GM12878 (cell line): ENCODE measurements around the gene ADGRF4. TPM values are rescaled to one million over a fixed set of nuclear protein-coding genes. Genes with fewer than 3 reads are reported as not detected.

Experiments used
- ATAC-seq: fragments of 200-7000 bp; cut with Tn5 transposase; 3 replicates; pipeline ENCODE4 v1.9.1; 2020; ENCODE audit warnings: mild to moderate bottlenecking, moderate library complexity
- Bru-seq: library from RNA; stranded (reverse); fragments of 400-500 nt; gene quantifications from one replicate; lab custom pipeline; 2021; lab: Mats Ljungman, UMichigan
- BruChase-seq, 2 experiments: library from RNA; stranded (reverse); fragments of 400-500 nt; gene quantifications; one replicate each; lab custom pipeline; 2021; lab: Mats Ljungman, UMichigan
- BruUV-seq: library from RNA; stranded (reverse); fragments of 400-500 nt; replicated peaks from 2 replicates; lab custom pipeline; 2021; lab: Mats Ljungman, UMichigan
- CTCF ChIA-PET: fragments of 300-600 bp; sonication (Branson Sonifier 250); formaldehyde crosslinking; extraction: SDS; loops from one replicate; lab custom pipeline; 2021; ENCODE audit warnings: inconsistent platforms; lab: Yijun Ruan, JAX
- POLR2A ChIA-PET: fragments of 350-600 bp; formaldehyde crosslinking; extraction: SDS; loops from one replicate; lab custom pipeline; 2021; ENCODE audit warnings: inconsistent platforms; lab: Charles Lee
- RAD21 ChIA-PET: fragments of 300-600 bp; sonication (Branson Sonifier 250); formaldehyde crosslinking; loops from one replicate; lab custom pipeline; 2023; ENCODE audit warnings: antibody characterized with exemption; ENCODE audit not compliant: unreplicated experiment; lab: Charles Lee
- SMC1A ChIA-PET: fragments of 300-600 bp; sonication (Branson Sonifier 250); formaldehyde crosslinking; loops from one replicate; lab custom pipeline; 2023; ENCODE audit not compliant: unreplicated experiment, uncharacterized antibody; lab: Charles Lee
- DNase-seq: peaks from one replicate; pipeline ENCODE4 v3.0.0-alpha.2; 2011; ENCODE audit warnings: low read depth, low spot score
- FAIRE-seq: peaks from 3 replicates; lab custom pipeline; 2011; peaks lifted over from hg19 to GRCh38; lab: Jason Lieb, UNC
- H2AFZ ChIP-seq: 2 replicates; pipeline ENCODE4 v1.6.0; 2011; ENCODE audit warnings: low read depth, low read length, control low read depth; ENCODE audit not compliant: control insufficient read depth
- H3K27ac ChIP-seq: 2 replicates; pipeline ENCODE4 v1.5.1; 2011; ENCODE audit warnings: control low read depth; ENCODE audit not compliant: control insufficient read depth, insufficient read depth
- H3K27me3 ChIP-seq, 2 experiments: replicated peaks in 1 of 2; 2 replicates each; pipeline versions ENCODE4 v1.6.0 to v1.6.1; 2011; ENCODE audit warnings: low read length in 1 of 2; ENCODE audit not compliant: control insufficient read depth in 2 of 2, insufficient read depth in 2 of 2
- H3K36me3 ChIP-seq, 2 experiments: 2 replicates each; pipeline ENCODE4 v1.5.1; 2011; ENCODE audit warnings: low read length in 1 of 2; ENCODE audit not compliant: control insufficient read depth in 2 of 2, insufficient read depth in 2 of 2
- H3K4me1 ChIP-seq: 2 replicates; pipeline ENCODE4 v1.6.1; 2011; ENCODE audit warnings: mild to moderate bottlenecking, low read length, moderate library complexity, mixed read lengths; ENCODE audit not compliant: control insufficient read depth, insufficient read depth
- H3K4me2 ChIP-seq: 2 replicates; pipeline ENCODE4 v1.6.0; 2011; ENCODE audit warnings: control low read depth; ENCODE audit not compliant: control insufficient read depth, insufficient read depth
- H3K4me3 ChIP-seq: fragments of 200-600 bp; sonication (generic); 2 replicates; pipeline ENCODE4 v1.5.1; 2016
- H3K79me2 ChIP-seq: 2 replicates; pipeline ENCODE4 v1.6.0; 2011; ENCODE audit warnings: low read length; ENCODE audit not compliant: control insufficient read depth, insufficient read depth
- H3K9ac ChIP-seq: 2 replicates; pipeline ENCODE4 v1.8.0; 2011; ENCODE audit warnings: low read length, control low read depth, mixed read lengths; ENCODE audit not compliant: control insufficient read depth, insufficient read depth
- H3K9me3 ChIP-seq: replicated peaks from 3 replicates; pipeline ENCODE4 v1.5.1; 2011; ENCODE audit warnings: mild to moderate bottlenecking, low read length; ENCODE audit not compliant: control insufficient read depth, insufficient read depth
- H4K20me1 ChIP-seq: 2 replicates; pipeline ENCODE4 v1.6.0; 2011; ENCODE audit not compliant: control insufficient read depth, insufficient read depth
- WGBS: methylation state at CpG from one replicate; pipeline ENCODE4 v1.1.6; 2016; ENCODE audit warnings: low lambda C conversion rate; ENCODE audit not compliant: insufficient replicate concordance, insufficient coverage; ENCODE audit errors: missing lambda C conversion rate; 5-methylcytosine and 5-hydroxymethylcytosine counted together
- in situ Hi-C: fragments of 300-500 bp; cut with MboI; formaldehyde crosslinking; loops from 9 replicates; pipeline ENCODE4 v1.14.3; 2018; ENCODE audit warnings: mixed read lengths
- intact Hi-C: fragments of 100-400 bp; cut with micrococcal nuclease; formaldehyde crosslinking; loops from one replicate; pipeline ENCODE4 v1.14.2; 2022; ENCODE audit not compliant: unreplicated experiment
- long read RNA-seq, 2 experiments: library from polyadenylated mRNA; unstranded; transcript quantifications; one replicate each; pipeline ENCODE4 v2.0.0, GENCODE V29; 2019 to 2020
- polyA minus RNA-seq, 3 experiments: library from RNA; depleted of rRNA, polyadenylated mRNA; stranded (reverse); fragments of >200 nt; gene quantifications; 2 replicates each; pipeline ENCODE4 v1.2.3, GENCODE V29; 2011
- polyA plus RNA-seq, 11 experiments: library from polyadenylated mRNA; depleted of rRNA in 4 of 11; unstranded in 6 of 11; stranded (reverse) in 5 of 11; fragments of >200 nt; fragmentation: Nextera tagmentation in 4 of 11; fragmentation: Illumina TruSeq in 1 of 11; extraction: Ambion mirVana in 4 of 11; extraction: Trizol in 1 of 11; gene quantifications; 1 replicate in 1 of 11; 2 replicates in 10 of 11; pipeline versions ENCODE4 v1.2.1 to v1.2.3, GENCODE V29; 2011 to 2016; ENCODE audit warnings: inconsistent platforms in 2 of 11, missing spikeins in 2 of 11, low read depth in 1 of 11
- total RNA-seq, 4 experiments: library from RNA; depleted of rRNA in 3 of 4; stranded (reverse); fragments of >200 nt in 3 of 4; fragmentation: Illumina TruSeq in 1 of 4; extraction: Trizol in 1 of 4; gene quantifications; 2 replicates each; pipeline versions ENCODE4 v1.2.1 to v1.2.3, GENCODE V29; 2013 to 2021
- TF ChIP-seq, protein P1 (sequence below): IDR thresholded peaks from 2 replicates; pipeline ENCODE4 v1.6.1; 2011; ENCODE audit warnings: borderline replicate concordance, low read depth, mild to moderate bottlenecking, moderate library complexity, mixed read lengths, low read length; ENCODE audit not compliant: insufficient read depth; ENCODE audit errors: extremely low read length
- TF ChIP-seq, protein P2 (sequence below): fragments of 150-350 bp; IDR thresholded peaks from 2 replicates; pipeline ENCODE4 v1.6.1; 2014; ENCODE audit warnings: mild to moderate bottlenecking, low read depth, low read length

Gene ADGRF4, protein sequence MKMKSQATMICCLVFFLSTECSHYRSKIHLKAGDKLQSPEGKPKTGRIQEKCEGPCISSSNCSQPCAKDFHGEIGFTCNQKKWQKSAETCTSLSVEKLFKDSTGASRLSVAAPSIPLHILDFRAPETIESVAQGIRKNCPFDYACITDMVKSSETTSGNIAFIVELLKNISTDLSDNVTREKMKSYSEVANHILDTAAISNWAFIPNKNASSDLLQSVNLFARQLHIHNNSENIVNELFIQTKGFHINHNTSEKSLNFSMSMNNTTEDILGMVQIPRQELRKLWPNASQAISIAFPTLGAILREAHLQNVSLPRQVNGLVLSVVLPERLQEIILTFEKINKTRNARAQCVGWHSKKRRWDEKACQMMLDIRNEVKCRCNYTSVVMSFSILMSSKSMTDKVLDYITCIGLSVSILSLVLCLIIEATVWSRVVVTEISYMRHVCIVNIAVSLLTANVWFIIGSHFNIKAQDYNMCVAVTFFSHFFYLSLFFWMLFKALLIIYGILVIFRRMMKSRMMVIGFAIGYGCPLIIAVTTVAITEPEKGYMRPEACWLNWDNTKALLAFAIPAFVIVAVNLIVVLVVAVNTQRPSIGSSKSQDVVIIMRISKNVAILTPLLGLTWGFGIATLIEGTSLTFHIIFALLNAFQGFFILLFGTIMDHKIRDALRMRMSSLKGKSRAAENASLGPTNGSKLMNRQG
- 0.46 and 0.54 TPM in 2 replicates for total RNA-seq (2013; cell fraction: nucleolus; rRNA removed)
- total RNA-seq (2014; rRNA removed) (0.06 TPM in 1 of 2 replicates, not detected in the other), total RNA-seq (2014; rRNA removed; fragmentation: Illumina TruSeq; extraction: Trizol) (0.09 TPM in 1 of 2 replicates, not detected in the other), total RNA-seq (2021) (not detected in 2 replicates), polyA plus RNA-seq (2011; rRNA removed) (0.12 and 0.16 TPM in 2 replicates), polyA plus RNA-seq (2014; fragmentation: Illumina TruSeq; extraction: Trizol) (0.04 TPM in 1 of 2 replicates, not detected in the other), polyA plus RNA-seq (2014; fragmentation: Nextera tagmentation; extraction: Ambion mirVana) (under 1 TPM in 1 of 2 experiments, not detected in 1; 0.04 TPM), polyA plus RNA-seq (2014; rRNA removed) (not detected in 2 replicates), polyA plus RNA-seq (2016; fragmentation: Nextera tagmentation; extraction: Ambion mirVana) (not detected), polyA minus RNA-seq (2011; rRNA and poly(A)+ RNA removed) (0.07 and 0.10 TPM in 2 replicates), Bru-seq, nascent RNA (percentile 13 among the genes with signal in this experiment), BruChase-seq, experiment 1, labeled RNA remaining after a 6-hour chase (percentile 14 among the genes with signal in this experiment), BruChase-seq, experiment 2, labeled RNA remaining after a 2-hour chase (percentile 22 among the genes with signal in this experiment)
- polyA plus RNA-seq (2011; ENCODE audit: low read depth), result 0.09 TPM
- 0.05 and 0.09 TPM in 2 replicates for polyA plus RNA-seq (2011; cell fraction: cytosol; rRNA removed)
- polyA plus RNA-seq (2011; cell fraction: nucleus; rRNA removed), result 0.10 and 0.19 TPM in 2 replicates
- 0.08 TPM in 1 of 2 replicates, not detected in the other for polyA plus RNA-seq (2012)
- not detected in 2 replicates for polyA minus RNA-seq (2011; cell fraction: cytosol; rRNA and poly(A)+ RNA removed)
- 0.12 TPM in 1 of 2 replicates, not detected in the other for polyA minus RNA-seq (2011; cell fraction: nucleus; rRNA and poly(A)+ RNA removed)
- long read RNA-seq, experiment 1, result 0 reads
- long read RNA-seq, experiment 2, result 0 reads

DNA sequence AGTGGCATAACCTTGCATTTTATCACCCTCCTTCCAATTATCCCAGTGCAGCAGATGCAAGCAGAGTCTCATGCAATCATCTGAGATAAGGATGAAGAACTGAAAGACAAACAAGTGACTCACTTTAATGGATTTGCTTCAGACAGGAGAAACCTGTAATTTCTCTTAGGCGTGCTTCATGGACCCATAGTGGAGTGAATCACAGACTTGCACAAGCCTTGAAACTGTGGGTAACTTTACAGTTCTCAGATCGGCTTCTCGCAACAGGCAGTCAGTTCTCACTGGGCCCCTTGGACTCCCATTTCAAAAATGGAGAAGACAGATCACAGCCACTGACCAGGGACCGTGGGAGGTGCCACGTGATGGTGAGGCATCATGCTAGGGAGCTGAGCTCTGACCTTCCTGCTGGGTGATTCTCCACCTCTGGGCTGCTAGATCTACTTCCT is at the start of gene ADGRF4:
ADGRF4 (plus strand) TSS at position 239 of the 446 bp plus-strand sequence. CDS start 8,666 bp downstream, outside the sequence.
- Histone ChIP-seq H3K79me2 (no peaks in the 10 kb centered on the region), H3K4me2 (no peak within 1 kb of the TSS), H3K4me1 (peaks cover 4% of the 10 kb centered on the region), H3K9me3 (no peaks in the 10 kb centered on the region; the same call in 2 of the 3 replicates), H4K20me1 (no peaks in the 10 kb centered on the region), H3K4me3 (no peak within 1 kb of the TSS), H3K36me3 (no peaks in the 10 kb centered on the region), H3K9ac (no peak within 1 kb of the TSS), H2AFZ (no peak within 1 kb of the TSS), H3K27me3 (no peaks in the 10 kb centered on the region), H3K27ac (no peak within 1 kb of the TSS)
- in situ Hi-C loops, result no loop called here
- POLR2A ChIA-PET, result no interaction called here
- WGBS, result 53% methylated on average over 5 of the region's 5 CpGs
- ATAC-seq, result no peak; the same call in 1 of the 3 replicates
- RAD21 ChIA-PET, result no interaction called here
- CTCF ChIA-PET, result interaction anchor here (1.2 kb wide), 2 partner anchors 36 to 51 kb away, joined by 3 to 5 read pairs; no protein-coding TSS in a partner anchor
- no peak for DNase-seq
- intact Hi-C loops, result no loop called here
- no peak for FAIRE-seq
- SMC1A ChIA-PET, result interaction anchor here (0.6 to 2.0 kb wide), 3 partner anchors 36 to 249 kb away, joined by 3 to 8 read pairs (median 5); no protein-coding TSS in a partner anchor
- TF ChIP-seq, protein P1, sequence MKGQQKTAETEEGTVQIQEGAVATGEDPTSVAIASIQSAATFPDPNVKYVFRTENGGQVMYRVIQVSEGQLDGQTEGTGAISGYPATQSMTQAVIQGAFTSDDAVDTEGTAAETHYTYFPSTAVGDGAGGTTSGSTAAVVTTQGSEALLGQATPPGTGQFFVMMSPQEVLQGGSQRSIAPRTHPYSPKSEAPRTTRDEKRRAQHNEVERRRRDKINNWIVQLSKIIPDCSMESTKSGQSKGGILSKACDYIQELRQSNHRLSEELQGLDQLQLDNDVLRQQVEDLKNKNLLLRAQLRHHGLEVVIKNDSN, result peak; percentile 44
- TF ChIP-seq, protein P2, sequence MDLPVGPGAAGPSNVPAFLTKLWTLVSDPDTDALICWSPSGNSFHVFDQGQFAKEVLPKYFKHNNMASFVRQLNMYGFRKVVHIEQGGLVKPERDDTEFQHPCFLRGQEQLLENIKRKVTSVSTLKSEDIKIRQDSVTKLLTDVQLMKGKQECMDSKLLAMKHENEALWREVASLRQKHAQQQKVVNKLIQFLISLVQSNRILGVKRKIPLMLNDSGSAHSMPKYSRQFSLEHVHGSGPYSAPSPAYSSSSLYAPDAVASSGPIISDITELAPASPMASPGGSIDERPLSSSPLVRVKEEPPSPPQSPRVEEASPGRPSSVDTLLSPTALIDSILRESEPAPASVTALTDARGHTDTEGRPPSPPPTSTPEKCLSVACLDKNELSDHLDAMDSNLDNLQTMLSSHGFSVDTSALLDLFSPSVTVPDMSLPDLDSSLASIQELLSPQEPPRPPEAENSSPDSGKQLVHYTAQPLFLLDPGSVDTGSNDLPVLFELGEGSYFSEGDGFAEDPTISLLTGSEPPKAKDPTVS, result no peak
- BruUV-seq, result no TSS peak
